ENCODE data around the gene TLR2.

The TLR2 gene

GRCh38 chr4:153713866-153714646, 30.0 kb downstream of the TLR2 start:
- no peak overlapping the region for H3K4me3 ChIP-seq (ENCODE audit: low read length)
- no peak for DNase-seq (ENCODE audit: low read depth)
- no peak for TF ChIP-seq CTCF (conservative IDR thresholded peaks at IDR 0.05; ENCODE audit: low read depth, low read length)

- H3K4me3 ChIP-seq (ENCODE audit: low read length), result no peak overlapping the region
- no peak for TF ChIP-seq CTCF (conservative IDR thresholded peaks at IDR 0.05; ENCODE audit: low read depth, low read length)
- DNase-seq (ENCODE audit: low read depth), result no peak
Observed at GRCh38 chr4:153722036-153722435, 38.0 kb downstream of the TLR2 start.

GRCh38 chr4:153724606-153725005, 40.5 kb downstream of the TLR2 start:
- no peak overlapping the region for H3K4me3 ChIP-seq (ENCODE audit: low read length)
- DNase-seq (ENCODE audit: low read depth), result no peak
- no peak for TF ChIP-seq CTCF (conservative IDR thresholded peaks at IDR 0.05; ENCODE audit: low read depth, low read length)

GRCh38 chr4:153725136-153725830, 41.2 kb downstream of the TLR2 start:
- no peak overlapping the region for H3K4me3 ChIP-seq (ENCODE audit: low read length)
- no peak for TF ChIP-seq CTCF (conservative IDR thresholded peaks at IDR 0.05; ENCODE audit: low read depth, low read length)
- no peak for DNase-seq (ENCODE audit: low read depth)

GRCh38 chr4:153725831-153726154, 41.7 kb downstream of the TLR2 start:
- no peak overlapping the region for H3K4me3 ChIP-seq (ENCODE audit: low read length)
- TF ChIP-seq CTCF (conservative IDR thresholded peaks at IDR 0.05; ENCODE audit: low read depth, low read length), result no peak
- DNase-seq (ENCODE audit: low read depth), result no peak

- TF ChIP-seq CTCF (conservative IDR thresholded peaks at IDR 0.05; ENCODE audit: low read depth, low read length), result no peak
- no peak overlapping the region for H3K4me3 ChIP-seq (ENCODE audit: low read length)
- no peak for DNase-seq (ENCODE audit: low read depth)
Observed at GRCh38 chr4:153728151-153728550, 44.1 kb downstream of the TLR2 start.

- TF ChIP-seq CTCF (conservative IDR thresholded peaks at IDR 0.05; ENCODE audit: low read depth, low read length), result no peak
- H3K4me3 ChIP-seq (ENCODE audit: low read length), result no peak overlapping the region
- DNase-seq (ENCODE audit: low read depth), result no peak
Observed at GRCh38 chr4:153728660-153729059, 44.6 kb downstream of the TLR2 start.
